GM18508 (cell line): Measurements from ENCODE around the gene EPC2.
A peak's percentile ranks its signal among the peaks of the same experiment; 100 is the strongest.
"Not testable (repeated sequence)": the region's sequence is repeated elsewhere in the genome, so short reads cannot be mapped to it uniquely, and the experiment has no call there.

Source experiments
- ATAC-seq: cut with Tn5 transposase; IDR thresholded peaks from one replicate; pipeline ENCODE4 v1.9.1; 2021; ENCODE audit warnings: moderate number of reproducible peaks; ENCODE audit not compliant: insufficient read depth, unreplicated experiment

EPC2 gene

GRCh38 chr2:148640767-148641166, 3.8 kb upstream of the EPC2 start:
- ATAC-seq: no peak

GRCh38 chr2:148642112-148642744, 2.3 kb upstream of the EPC2 start:
- ATAC-seq: no peak

GRCh38 chr2:148642891-148643416, 1.6 kb upstream of the EPC2 start:
- ATAC-seq: no peak

DNA sequence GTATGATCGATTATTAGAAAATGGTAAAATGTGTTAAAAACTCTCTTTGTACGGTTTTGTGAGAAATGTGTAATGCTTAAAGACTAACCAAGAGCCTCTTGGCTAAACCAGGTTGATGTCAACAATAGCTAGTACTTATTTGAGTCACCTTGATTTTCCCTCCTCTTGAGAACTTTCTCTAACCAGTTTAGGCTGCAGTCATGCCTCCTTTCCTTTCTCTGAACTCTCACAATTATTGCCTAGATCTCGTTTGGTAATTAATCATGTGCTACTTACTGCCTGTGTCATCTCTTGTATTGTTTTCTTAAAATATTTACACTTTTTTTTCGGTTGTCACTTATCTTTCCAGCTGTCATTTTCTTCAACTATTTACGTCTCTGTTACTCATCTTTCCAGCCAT, 1.1 kb upstream of the EPC2 start:
- peak; percentile 34 for ATAC-seq

GRCh38 chr2:148644883-148645538, 460 bp downstream of the EPC2 start:
- ATAC-seq: peak; percentile 32

- peak; percentile 38 for ATAC-seq
Observed at GRCh38 chr2:148645539-148646230, 1.1 kb downstream of the EPC2 start.

DNA sequence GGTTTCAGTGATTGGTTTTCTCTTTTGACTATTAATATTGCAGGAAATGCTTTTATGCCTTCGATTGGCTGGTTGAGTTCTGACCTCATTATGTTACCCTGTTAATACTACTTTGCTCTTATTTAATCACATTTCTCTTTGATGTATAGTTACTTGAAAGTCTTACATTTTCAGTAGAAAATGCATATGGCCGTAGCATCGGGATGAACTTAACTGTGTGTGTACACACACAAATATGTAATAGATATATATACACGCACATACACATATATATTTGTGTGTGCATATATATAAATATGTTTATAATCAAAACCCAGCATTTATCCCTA, 1.6 kb downstream of the EPC2 start:
- no peak for ATAC-seq

- ATAC-seq: not testable (repeated sequence)
Observed at GRCh38 chr2:148647711-148648110, 3.2 kb downstream of the EPC2 start.

- no peak for ATAC-seq
Observed at GRCh38 chr2:148649936-148650335, 5.4 kb downstream of the EPC2 start.

DNA sequence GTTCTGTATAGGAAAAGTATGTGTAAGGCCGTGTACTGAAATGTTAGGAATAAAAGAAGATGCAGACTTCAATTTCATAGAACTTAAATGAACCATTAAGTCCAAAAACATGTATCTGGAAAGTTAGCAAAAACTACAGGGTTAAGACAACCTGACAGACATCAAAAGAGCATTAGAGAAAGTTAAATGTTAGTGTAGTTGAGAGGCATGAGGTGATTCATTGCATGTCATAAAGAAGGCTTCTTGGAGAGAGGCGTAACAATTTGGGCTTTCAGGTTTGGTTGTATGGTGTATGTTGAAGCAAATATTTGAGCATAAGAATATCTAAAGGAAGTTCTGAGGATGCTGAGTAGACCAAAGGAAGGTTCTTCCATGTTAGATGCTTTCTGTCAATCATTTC, 6.3 kb downstream of the EPC2 start:
- ATAC-seq: no peak

GRCh38 chr2:148651972-148652371, 7.4 kb downstream of the EPC2 start:
- ATAC-seq: no peak

DNA sequence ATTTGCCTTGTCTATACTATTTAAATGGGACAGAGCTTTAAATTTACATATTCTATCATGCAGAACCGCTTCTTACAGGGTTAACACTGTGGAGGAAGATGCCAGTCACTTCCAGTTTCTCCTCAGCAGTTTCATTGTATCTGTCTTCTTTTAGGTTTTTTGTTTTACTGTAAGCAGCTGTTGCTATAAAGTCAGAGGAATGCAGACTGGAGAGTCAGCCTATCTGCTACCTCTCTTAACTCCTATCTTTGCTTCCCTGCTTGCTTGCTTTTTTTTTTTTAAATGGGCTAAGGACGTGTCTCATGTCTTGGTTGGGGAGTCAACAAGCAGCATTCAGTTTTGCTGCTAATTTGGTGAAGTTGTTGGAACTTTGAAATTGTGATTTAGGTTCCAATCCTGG, 8.9 kb downstream of the EPC2 start:
- peak; percentile 70 for ATAC-seq

- ATAC-seq: no peak
Observed at GRCh38 chr2:148654435-148654834, 9.9 kb downstream of the EPC2 start.

DNA sequence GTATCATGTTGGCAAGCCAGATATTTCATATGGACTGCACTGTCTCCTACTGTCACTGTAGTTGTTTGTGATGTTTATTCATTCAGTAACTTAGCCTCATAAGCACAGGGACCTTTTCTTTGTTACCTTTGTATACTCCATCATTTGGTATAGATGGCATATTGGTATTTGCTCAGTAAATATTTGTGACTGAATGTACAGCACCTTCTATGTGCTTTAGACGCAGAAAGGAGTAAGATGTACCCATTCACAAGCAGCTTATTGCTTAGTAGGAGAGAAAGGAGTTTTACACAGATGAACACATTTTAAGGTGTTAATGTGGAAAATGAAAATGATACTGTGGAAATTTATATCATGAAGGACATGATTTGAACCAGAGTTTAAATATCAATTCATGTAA, 12.0 kb downstream of the EPC2 start:
- no peak for ATAC-seq

- ATAC-seq: peak; percentile 84
Observed at GRCh38 chr2:148658807-148659722, 14.5 kb downstream of the EPC2 start.

GRCh38 chr2:148660999-148661398, 16.4 kb downstream of the EPC2 start:
- no peak for ATAC-seq

- ATAC-seq: not testable (repeated sequence)
Observed at GRCh38 chr2:148662332-148662731, 17.8 kb downstream of the EPC2 start.

DNA sequence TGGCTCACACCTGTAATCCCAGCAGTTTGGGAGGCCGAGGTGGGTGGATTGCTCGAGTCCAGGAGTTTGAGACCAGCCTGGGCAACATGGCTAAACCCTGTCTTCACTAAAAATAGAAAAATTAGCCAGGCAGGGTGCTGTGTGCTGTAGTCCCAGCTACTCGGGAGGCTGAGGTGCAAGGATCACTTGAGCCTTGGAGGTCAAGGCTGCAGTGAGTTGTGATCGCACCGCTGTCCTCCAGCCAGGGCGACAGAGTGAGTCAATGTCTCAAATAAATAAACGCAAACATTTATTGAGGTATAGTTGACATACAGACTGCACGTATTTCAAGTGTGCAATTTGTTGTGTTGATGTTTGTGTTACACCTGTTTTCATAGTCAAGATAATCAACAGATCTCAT, 19.7 kb downstream of the EPC2 start:
- ATAC-seq: no peak

DNA sequence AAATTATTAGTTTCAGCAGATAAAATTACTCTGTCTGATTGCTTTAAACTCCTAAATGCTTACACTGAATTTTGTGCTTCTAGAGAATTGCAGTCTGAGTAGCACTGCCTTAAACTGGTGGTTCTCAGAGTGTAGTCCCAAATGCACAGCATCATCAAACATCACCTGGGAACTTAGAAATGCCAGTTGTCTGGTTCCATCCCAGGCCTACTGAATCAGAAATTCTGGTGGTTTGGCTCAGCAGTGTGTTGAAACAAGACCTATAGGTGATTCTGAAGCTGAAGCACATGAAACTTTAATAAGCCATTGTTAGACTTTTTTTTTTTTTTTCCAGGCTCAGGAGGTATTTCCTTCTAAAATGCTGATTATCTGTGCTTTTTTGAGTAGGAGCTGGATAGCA, 22.0 kb downstream of the EPC2 start:
- no peak for ATAC-seq

GRCh38 chr2:148667113-148667836, 22.7 kb downstream of the EPC2 start:
- no peak for ATAC-seq
